GM12872 (cell line): ENCODE measurements around the gene MAGEB3.

Experiments used
- CTCF ChIP-seq: IDR thresholded peaks from 3 replicates; pipeline ENCODE4 v1.5.1; 2011; ENCODE audit warnings: low read depth, mild to moderate bottlenecking, low read length, moderate library complexity; ENCODE audit not compliant: insufficient read depth

The MAGEB3 gene

GRCh38 chrX:30230395-30230794 lies at the start of gene MAGEB3:
Gene MAGEB3 (plus strand): TSS chrX:30230657. CDS start chrX:30235925, 5,268 bp downstream.
- no peak for TF ChIP-seq CTCF

GRCh38 chrX:30181353-30181752 lies 49.1 kb upstream of the MAGEB3 start:
- TF ChIP-seq CTCF: no peak

GRCh38 chrX:30183554-30183953 lies 46.9 kb upstream of the MAGEB3 start:
- no peak for TF ChIP-seq CTCF

GRCh38 chrX:30190426-30190825 lies 40.0 kb upstream of the MAGEB3 start:
- no peak for TF ChIP-seq CTCF

GRCh38 chrX:30196322-30196721 lies 34.1 kb upstream of the MAGEB3 start:
- no peak for TF ChIP-seq CTCF

GRCh38 chrX:30212172-30212571 lies 18.3 kb upstream of the MAGEB3 start:
- no peak for TF ChIP-seq CTCF

GRCh38 chrX:30215357-30215843 lies 15.1 kb upstream of the MAGEB3 start, which contains the start of gene MAGEB2:
Gene MAGEB2 (plus strand): TSS chrX:30215563. CDS start chrX:30218581, 3,018 bp downstream.
- peak; percentile 15; the same call in 1 of the 3 replicates for TF ChIP-seq CTCF

- TF ChIP-seq CTCF: no peak
These were observed 13.0 kb upstream of the MAGEB3 start for GRCh38 chrX:30217465-30217864.
